Ishikawa (cell line): ENCODE measurements around the gene TSPAN9.

Experiments used
- CEBPB ChIP-seq: IDR thresholded peaks from 2 replicates; pipeline ENCODE4 v1.6.1; 2012
- CREB1 ChIP-seq: IDR thresholded peaks from 2 replicates; pipeline ENCODE4 v1.6.1; 2012; ENCODE audit warnings: low read depth
- EGR1 ChIP-seq: IDR thresholded peaks from 2 replicates; pipeline ENCODE4 v1.6.1; 2012
- EP300 ChIP-seq: IDR thresholded peaks from 2 replicates; pipeline ENCODE4 v1.6.1; 2012; ENCODE audit warnings: borderline replicate concordance
- FOXM1 ChIP-seq: IDR thresholded peaks from 2 replicates; pipeline ENCODE4 v1.6.1; 2012; ENCODE audit warnings: low read depth, borderline replicate concordance
- MAX ChIP-seq: IDR thresholded peaks from 2 replicates; pipeline ENCODE4 v1.6.1; 2012
- NFIC ChIP-seq: IDR thresholded peaks from 2 replicates; pipeline ENCODE4 v1.6.1; 2012
- RAD21 ChIP-seq: IDR thresholded peaks from 2 replicates; pipeline ENCODE4 v1.6.1; 2012; ENCODE audit warnings: low read depth
- REST ChIP-seq: IDR thresholded peaks from 2 replicates; pipeline ENCODE4 v1.6.1; 2012; ENCODE audit warnings: low read depth, mild to moderate bottlenecking
- TAF1 ChIP-seq: IDR thresholded peaks from 2 replicates; pipeline ENCODE4 v1.6.1; 2012; ENCODE audit warnings: low read depth, mild to moderate bottlenecking
- TCF12 ChIP-seq: IDR thresholded peaks from 2 replicates; pipeline ENCODE4 v1.6.1; 2012; ENCODE audit warnings: low read depth
- TEAD4 ChIP-seq: IDR thresholded peaks from 2 replicates; pipeline ENCODE4 v1.6.1; 2012
- USF1 ChIP-seq: IDR thresholded peaks from 2 replicates; pipeline ENCODE4 v1.6.1; 2012
- YY1 ChIP-seq: IDR thresholded peaks from 2 replicates; pipeline ENCODE4 v1.6.1; 2012; ENCODE audit warnings: low read depth
- ZBTB7A ChIP-seq: IDR thresholded peaks from 2 replicates; pipeline ENCODE4 v1.6.1; 2012; ENCODE audit warnings: low read depth

Gene TSPAN9

GRCh38 chr12:3119192-3119755 is 42.1 kb downstream of the TSPAN9 start:
- TF ChIP-seq REST (no peak), CREB1 (no peak), RAD21 (no peak), TCF12 (no peak), NFIC (no peak), MAX (no peak), FOXM1 (no peak), EGR1 (no peak), ZBTB7A (no peak), TAF1 (no peak), CEBPB (no peak)

GRCh38 chr12:3119756-3120601 is 42.8 kb downstream of the TSPAN9 start:
- TF ChIP-seq MAX: no peak; the same call in 1 of the 2 replicates
- TF ChIP-seq CEBPB: no peak
- TF ChIP-seq NFIC: no peak; the same call in 1 of the 2 replicates
- no peak for TF ChIP-seq FOXM1
- no peak for TF ChIP-seq YY1
- TF ChIP-seq TCF12: 0 out of 2 replicates have a peak, but pooled peaks have one; percentile 11
- no peak for TF ChIP-seq USF1
- no peak for TF ChIP-seq EP300
- TF ChIP-seq REST: no peak
- 0 out of 2 replicates have a peak, but pooled peaks have one; percentile 12 for TF ChIP-seq ZBTB7A
- peak; percentile 56; the same call in 1 of the 2 replicates for TF ChIP-seq TEAD4
- no peak for TF ChIP-seq RAD21
- TF ChIP-seq EGR1: peak; percentile 67
- no peak; the same call in 1 of the 2 replicates for TF ChIP-seq TAF1
- no peak for TF ChIP-seq CREB1

GRCh38 chr12:3120701-3121100 is 43.5 kb downstream of the TSPAN9 start:
- TF ChIP-seq CEBPB: no peak
- TF ChIP-seq RAD21: no peak
- TF ChIP-seq MAX: no peak
- no peak for TF ChIP-seq TAF1

- TF ChIP-seq RAD21: no peak
- no peak for TF ChIP-seq TEAD4
- TF ChIP-seq MAX: no peak
- TF ChIP-seq EP300: no peak
- no peak for TF ChIP-seq USF1
- TF ChIP-seq EGR1: no peak
- TF ChIP-seq YY1: no peak
- TF ChIP-seq TAF1: no peak
- no peak for TF ChIP-seq CREB1
Observed at GRCh38 chr12:3122841-3123678, 45.9 kb downstream of the TSPAN9 start.
